NOMO-1 (cell line): ENCODE measurements around the gene THAP4.

Experiments used
- DNase-seq, 2 experiments: peaks; one replicate each; lab custom pipeline; 2025; ENCODE audit not compliant: unreplicated experiment in 2 of 2; lab: John Stamatoyannopoulos, UW

THAP4 gene

GRCh38 chr2:241615041-241615440, 21.9 kb downstream of the THAP4 start:
- DNase-seq, result no peak

- DNase-seq, result no peak
Measured at GRCh38 chr2:241613017-241613780, 23.8 kb downstream of the THAP4 start.

DNA sequence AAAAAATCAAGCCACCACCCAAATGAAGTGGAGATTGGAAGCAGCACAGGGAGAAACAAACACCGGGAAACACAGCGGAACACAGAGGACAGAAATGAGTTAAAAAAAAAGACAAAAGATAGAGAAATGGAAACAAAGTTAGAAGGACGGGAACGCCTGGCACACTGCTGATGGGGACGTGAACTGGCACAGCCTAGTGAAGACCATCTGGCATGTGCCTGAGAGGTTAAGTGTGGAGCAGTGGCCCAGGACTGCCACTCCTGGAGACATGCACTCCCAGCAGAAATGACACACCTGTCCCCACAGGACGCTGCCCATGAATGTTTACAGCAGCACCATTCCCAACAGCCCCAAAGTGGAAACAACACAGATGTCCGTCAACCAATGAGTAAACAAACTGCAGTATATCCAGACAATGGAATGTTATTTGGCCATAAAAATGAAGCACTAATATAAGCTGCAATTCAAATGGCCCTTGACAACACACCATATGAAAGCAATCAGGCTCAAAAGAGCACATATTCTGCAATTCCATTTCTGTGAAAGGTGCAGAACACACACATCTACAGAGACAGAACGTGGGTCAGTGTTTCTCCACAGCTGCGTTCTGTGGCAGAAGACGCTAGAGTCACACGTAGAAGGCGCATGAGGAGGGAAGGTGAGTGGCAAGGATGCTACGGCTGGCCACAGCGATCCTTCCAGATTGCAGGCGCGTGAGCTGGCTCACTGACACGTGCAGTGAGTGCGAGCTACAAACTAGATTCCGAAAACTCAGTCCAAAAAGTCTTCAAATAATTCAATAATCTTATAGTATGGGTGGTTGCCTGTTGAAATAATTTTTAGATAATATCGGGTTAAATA, 24.6 kb downstream of the THAP4 start:
- DNase-seq, result no peak

GRCh38 chr2:241611062-241611461, 25.9 kb downstream of the THAP4 start:
- no peak for DNase-seq

GRCh38 chr2:241609859-241610793, 26.8 kb downstream of the THAP4 start:
- peak; percentile 83 to 93 for DNase-seq

DNA sequence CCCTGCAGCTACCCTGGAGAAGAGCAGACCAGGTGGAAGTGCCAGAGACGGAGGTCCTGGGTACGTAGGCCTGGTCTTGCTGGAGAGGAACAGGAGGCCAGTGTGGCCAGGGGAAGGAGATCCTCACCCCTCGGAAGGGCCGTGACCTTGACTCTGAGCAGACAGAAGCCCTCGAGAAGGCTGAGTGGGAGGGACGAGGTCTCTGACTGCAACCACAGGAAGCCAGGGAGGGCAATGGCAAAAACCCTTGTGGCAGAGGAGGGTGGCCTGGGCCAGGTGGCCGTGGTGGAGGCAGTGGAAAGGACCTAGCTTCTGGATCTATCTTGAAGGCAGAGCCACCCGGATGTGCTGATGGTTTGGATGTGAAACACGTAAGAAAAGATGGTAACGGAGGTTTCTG, 28.1 kb downstream of the THAP4 start:
- DNase-seq, result no peak

GRCh38 chr2:241607162-241607885, 29.6 kb downstream of the THAP4 start:
- DNase-seq, result no peak

DNA sequence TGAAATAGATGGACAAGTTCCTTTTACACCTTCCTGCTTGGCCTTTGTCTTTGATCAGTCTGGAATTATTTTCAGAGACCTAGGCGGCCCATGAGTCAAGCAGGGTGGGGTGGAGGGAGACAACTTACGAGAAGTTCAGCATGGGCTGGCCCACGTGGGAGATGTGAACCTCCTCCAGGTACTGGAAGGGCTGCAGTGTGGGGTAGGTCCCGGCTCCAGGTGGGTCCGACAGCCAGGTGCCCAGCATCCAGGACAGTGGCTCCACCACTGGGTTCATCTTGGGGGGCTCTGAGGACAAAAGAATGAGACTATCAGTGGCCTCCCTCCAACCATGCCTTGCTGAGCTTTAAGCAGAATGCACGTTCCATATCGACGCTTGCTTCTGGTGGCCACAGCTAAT, 30.8 kb downstream of the THAP4 start:
- DNase-seq, result no peak

- DNase-seq, result no peak
Measured at GRCh38 chr2:241603686-241604085, 33.3 kb downstream of the THAP4 start.

- DNase-seq, result no peak
Measured at GRCh38 chr2:241602720-241603119, 34.2 kb downstream of the THAP4 start.

GRCh38 chr2:241601841-241602240, 35.1 kb downstream of the THAP4 start:
- DNase-seq, result no peak

DNA sequence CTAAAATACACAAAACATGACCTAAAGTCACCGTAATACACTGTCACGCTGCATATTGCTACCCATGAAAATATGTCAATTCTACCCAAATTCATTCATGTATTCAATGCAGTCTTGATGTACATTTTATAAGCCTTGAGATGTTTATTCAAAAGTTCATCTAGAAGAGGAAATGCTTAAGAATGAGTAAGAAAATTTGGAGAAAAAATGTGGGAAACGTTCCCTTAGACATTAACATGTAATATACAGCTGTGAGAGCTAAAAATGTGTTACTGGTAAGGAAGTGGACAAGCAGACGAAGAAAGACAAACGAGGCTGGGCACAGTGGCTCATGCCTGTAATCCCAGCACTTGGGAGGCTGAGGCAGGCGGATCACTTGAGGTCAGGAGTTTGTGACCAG, 37.3 kb downstream of the THAP4 start:
- DNase-seq, result no peak

- no peak for DNase-seq
Measured at GRCh38 chr2:241598487-241598886, 38.5 kb downstream of the THAP4 start.

DNA sequence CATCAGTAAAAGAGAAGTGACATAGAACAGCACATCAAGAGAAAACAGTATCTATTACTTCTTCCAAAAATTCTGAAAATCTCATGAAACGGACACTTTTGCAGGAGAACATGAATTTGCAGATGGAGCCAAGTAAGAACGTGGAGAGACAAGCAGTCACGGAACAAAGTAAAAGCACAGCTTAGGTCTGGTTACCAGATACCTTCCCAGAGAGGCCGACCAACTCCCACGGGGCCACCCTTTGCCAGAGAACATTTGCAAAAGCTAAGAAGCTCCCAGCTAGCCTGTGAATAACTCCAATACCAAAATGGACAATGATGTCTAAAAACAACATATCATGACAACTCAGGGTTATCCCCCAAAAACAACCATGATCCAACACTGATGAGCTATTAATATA, 38.9 kb downstream of the THAP4 start:
- DNase-seq, result no peak

DNA sequence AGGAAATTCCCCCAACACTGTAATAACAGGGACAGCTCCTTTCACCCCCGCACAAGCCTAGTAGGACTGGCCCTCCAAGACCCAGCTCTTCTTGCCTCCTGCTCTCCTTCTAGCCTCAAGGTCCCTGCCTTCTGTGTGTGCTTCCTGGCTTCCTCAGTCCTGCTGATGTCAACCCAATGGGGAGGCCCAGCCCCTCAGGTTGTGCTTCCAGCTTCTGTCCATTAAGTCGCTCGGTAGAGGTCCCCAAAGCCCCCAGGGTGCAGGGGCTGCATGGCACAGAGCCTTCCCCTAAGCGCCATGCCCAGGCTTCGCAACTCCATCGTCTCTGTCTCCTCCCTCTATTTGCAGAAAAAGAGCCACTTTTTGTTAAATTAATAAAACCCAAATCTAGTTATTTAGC, 39.4 kb downstream of the THAP4 start:
- DNase-seq, result no peak

- no peak for DNase-seq
Measured at GRCh38 chr2:241595600-241596140, 41.3 kb downstream of the THAP4 start.

DNA sequence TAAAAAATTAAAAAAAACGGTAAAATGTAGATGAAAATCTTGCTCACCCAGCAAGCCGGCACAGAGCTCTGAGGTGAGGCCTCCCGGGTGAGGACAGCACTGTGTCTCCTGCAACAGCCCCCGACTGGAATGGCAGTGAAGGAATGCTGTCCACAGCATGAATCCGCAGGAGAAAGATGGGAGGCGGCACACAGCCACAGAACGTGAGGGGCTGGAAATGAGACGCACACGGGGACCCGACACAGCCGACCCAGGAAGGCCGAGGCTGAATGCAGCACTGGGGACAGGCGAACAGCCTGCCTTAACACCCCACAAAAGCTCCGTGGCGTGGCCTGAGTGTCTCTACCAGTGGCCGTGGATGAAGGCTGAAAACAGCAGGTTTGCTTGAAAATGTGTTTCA, 43.7 kb downstream of the THAP4 start:
- no peak for DNase-seq

- DNase-seq, result no peak
Measured at GRCh38 chr2:241592126-241592845, 44.7 kb downstream of the THAP4 start.
